ENCODE data around the gene STK24. TPM values are rescaled to one million over a fixed set of nuclear protein-coding genes. Genes with fewer than 3 reads are reported as not detected.

The STK24 gene
- total RNA-seq, 1 donor from 2014 or later = 168 TPM

GRCh38 chr13:98541701-98542203, 35.2 kb downstream of the STK24 start:
- no peak for FAIRE-seq
- no peak for TF ChIP-seq CTCF (IDR thresholded peaks at IDR 0.05; ENCODE audit: insufficient read depth, low read length, severe bottlenecking)
- Histone ChIP-seq H3K36me3 (ENCODE audit: control insufficient read depth, insufficient read depth, low read length) (peaks cover 10% of the 10 kb centered on the region), H3K27me3 (ENCODE audit: control insufficient read depth, insufficient read depth, low read length) (no peaks in the 10 kb centered on the region), H3K4me3 (ENCODE audit: low read depth, low read length) (no peak overlapping the region)
- DNase-seq (ENCODE audit: low read depth) = no peak

- DNase-seq (ENCODE audit: low read depth) = no peak
- TF ChIP-seq CTCF (IDR thresholded peaks at IDR 0.05; ENCODE audit: insufficient read depth, low read length, severe bottlenecking) = no peak
- H3K4me3 ChIP-seq (ENCODE audit: low read depth, low read length) = no peak overlapping the region
- peaks cover 8% of the 10 kb centered on the region for H3K36me3 ChIP-seq (ENCODE audit: control insufficient read depth, insufficient read depth, low read length)
- FAIRE-seq = no peak
- H3K27me3 ChIP-seq (ENCODE audit: control insufficient read depth, insufficient read depth, low read length) = no peaks in the 10 kb centered on the region
These were observed 35.7 kb downstream of the STK24 start for GRCh38 chr13:98541191-98541590.

GRCh38 chr13:98540476-98540875, 36.4 kb downstream of the STK24 start:
- H3K36me3 ChIP-seq (ENCODE audit: control insufficient read depth, insufficient read depth, low read length) = peaks cover 8% of the 10 kb centered on the region
- no peaks in the 10 kb centered on the region for H3K27me3 ChIP-seq (ENCODE audit: control insufficient read depth, insufficient read depth, low read length)
- no peak overlapping the region for H3K4me3 ChIP-seq (ENCODE audit: low read depth, low read length)
- DNase-seq (ENCODE audit: low read depth) = no peak
- TF ChIP-seq CTCF (IDR thresholded peaks at IDR 0.05; ENCODE audit: insufficient read depth, low read length, severe bottlenecking) = no peak
- no peak for FAIRE-seq

- no peak overlapping the region for H3K4me3 ChIP-seq (ENCODE audit: low read depth, low read length)
- H3K36me3 ChIP-seq (ENCODE audit: control insufficient read depth, insufficient read depth, low read length) = peaks cover 8% of the 10 kb centered on the region
- no peaks in the 10 kb centered on the region for H3K27me3 ChIP-seq (ENCODE audit: control insufficient read depth, insufficient read depth, low read length)
- DNase-seq (ENCODE audit: low read depth) (no peak), FAIRE-seq (no peak)
- TF ChIP-seq CTCF (IDR thresholded peaks at IDR 0.05; ENCODE audit: insufficient read depth, low read length, severe bottlenecking) = no peak
These were observed 37.2 kb downstream of the STK24 start for GRCh38 chr13:98539666-98540065.

GRCh38 chr13:98538876-98539275, 38.0 kb downstream of the STK24 start:
- FAIRE-seq = no peak
- DNase-seq (ENCODE audit: low read depth) = no peak
- no peak overlapping the region for H3K4me3 ChIP-seq (ENCODE audit: low read depth, low read length)
- peaks cover 7% of the 10 kb centered on the region for H3K36me3 ChIP-seq (ENCODE audit: control insufficient read depth, insufficient read depth, low read length)
- TF ChIP-seq CTCF (IDR thresholded peaks at IDR 0.05; ENCODE audit: insufficient read depth, low read length, severe bottlenecking) = no peak
- H3K27me3 ChIP-seq (ENCODE audit: control insufficient read depth, insufficient read depth, low read length) = no peaks in the 10 kb centered on the region

GRCh38 chr13:98537740-98538139, 39.2 kb downstream of the STK24 start:
- FAIRE-seq (no peak), DNase-seq (ENCODE audit: low read depth) (no peak)
- Histone ChIP-seq H3K4me3 (ENCODE audit: low read depth, low read length) (no peak overlapping the region), H3K27me3 (ENCODE audit: control insufficient read depth, insufficient read depth, low read length) (no peaks in the 10 kb centered on the region), H3K36me3 (ENCODE audit: control insufficient read depth, insufficient read depth, low read length) (peaks cover 7% of the 10 kb centered on the region)
- no peak for TF ChIP-seq CTCF (IDR thresholded peaks at IDR 0.05; ENCODE audit: insufficient read depth, low read length, severe bottlenecking)
